ENCODE data around the gene JADE3.
"Not testable (repeated sequence)": the region's sequence is repeated elsewhere in the genome, so short reads cannot be mapped to it uniquely, and the experiment has no call there.

JADE3 gene

GRCh38 chrX:46929439-46930261 is 17.4 kb downstream of the JADE3 start:
- DNase-seq (ENCODE audit: low read depth in 2 of 2, low spot score in 1 of 2): no peak

GRCh38 chrX:46935295-46935694 is 23.1 kb downstream of the JADE3 start:
- DNase-seq (ENCODE audit: low read depth in 2 of 2, low spot score in 1 of 2): no peak

- DNase-seq (ENCODE audit: low read depth in 2 of 2, low spot score in 1 of 2): no peak
Measured at GRCh38 chrX:46938589-46938988, 26.4 kb downstream of the JADE3 start.

- no peak for DNase-seq (ENCODE audit: low read depth in 2 of 2, low spot score in 1 of 2)
Measured at GRCh38 chrX:46941341-46941740, 29.1 kb downstream of the JADE3 start.

- DNase-seq (ENCODE audit: low read depth in 2 of 2, low spot score in 1 of 2): no peak
Measured at GRCh38 chrX:46953137-46953527, 40.9 kb downstream of the JADE3 start.

- DNase-seq (ENCODE audit: low read depth in 2 of 2, low spot score in 1 of 2): no peak
Measured at GRCh38 chrX:46953597-46953996, 41.4 kb downstream of the JADE3 start.

- no peak for DNase-seq (ENCODE audit: low read depth in 2 of 2, low spot score in 1 of 2)
Measured at GRCh38 chrX:46954716-46955115, 42.5 kb downstream of the JADE3 start.

- not testable (repeated sequence) for DNase-seq (ENCODE audit: low read depth in 2 of 2, low spot score in 1 of 2)
Measured at GRCh38 chrX:46956589-46956988, 44.4 kb downstream of the JADE3 start.

- DNase-seq (ENCODE audit: low read depth in 2 of 2, low spot score in 1 of 2): no peak
Measured at GRCh38 chrX:46957297-46957696, 45.1 kb downstream of the JADE3 start.

GRCh38 chrX:46959101-46959500 is 46.9 kb downstream of the JADE3 start:
- no peak for DNase-seq (ENCODE audit: low read depth in 2 of 2, low spot score in 1 of 2)

GRCh38 chrX:46959985-46960700 is 47.9 kb downstream of the JADE3 start:
- DNase-seq (ENCODE audit: low read depth in 2 of 2, low spot score in 1 of 2): no peak

GRCh38 chrX:46961097-46961496 is 48.9 kb downstream of the JADE3 start:
- no peak for DNase-seq (ENCODE audit: low read depth in 2 of 2, low spot score in 1 of 2)

- no peak for DNase-seq (ENCODE audit: low read depth in 2 of 2, low spot score in 1 of 2)
Measured at GRCh38 chrX:46961574-46962283, 49.5 kb downstream of the JADE3 start.

- no peak for DNase-seq (ENCODE audit: low read depth in 2 of 2, low spot score in 1 of 2)
Measured at GRCh38 chrX:46965125-46965758, 53.0 kb downstream of the JADE3 start.

GRCh38 chrX:46967547-46967946 is 55.3 kb downstream of the JADE3 start:
- no peak for DNase-seq (ENCODE audit: low read depth in 2 of 2, low spot score in 1 of 2)

GRCh38 chrX:46977046-46977445 is 64.8 kb downstream of the JADE3 start:
- DNase-seq (ENCODE audit: low read depth in 2 of 2, low spot score in 1 of 2): not testable (repeated sequence)

- DNase-seq (ENCODE audit: low read depth in 2 of 2, low spot score in 1 of 2): peak; percentile 28 to 33
Measured at GRCh38 chrX:46978341-46979291, 66.4 kb downstream of the JADE3 start.

GRCh38 chrX:46984705-46985104 is 72.5 kb downstream of the JADE3 start:
- DNase-seq (ENCODE audit: low read depth in 2 of 2, low spot score in 1 of 2): no peak

- no peak for DNase-seq (ENCODE audit: low read depth in 2 of 2, low spot score in 1 of 2)
Measured at GRCh38 chrX:46989548-46989947, 77.3 kb downstream of the JADE3 start.

GRCh38 chrX:46991664-46992063 is 79.4 kb downstream of the JADE3 start:
- no peak for DNase-seq (ENCODE audit: low read depth in 2 of 2, low spot score in 1 of 2)
